Stomach (tissue), 9 donors: Measurements from ENCODE around the gene DENR. TPM values are rescaled to one million over a fixed set of nuclear protein-coding genes. Genes with fewer than 3 reads are reported as not detected.
"Not testable (repeated sequence)": the region's sequence is repeated elsewhere in the genome, so short reads cannot be mapped to it uniquely, and the experiment has no call there.

Experiments used
- DNase-seq, 2 donors: peaks; one replicate each; pipeline versions ENCODE4 v3.0.0 to v3.0.0-alpha.2; 2013 to 2019
- H3K27ac ChIP-seq, 5 donors: fragments of 200-600 bp in 4 of 5; sonication (generic) in 4 of 5; one replicate each; pipeline ENCODE4 v1.5.1; 2013 to 2019; ENCODE audit warnings: mild to moderate bottlenecking in 1 of 5, moderate library complexity in 1 of 5
- H3K27me3 ChIP-seq, 3 donors: fragments of 200-600 bp; sonication (generic); one replicate each; pipeline ENCODE4 v1.5.1; 2017 to 2019; ENCODE audit warnings: mixed run types in 1 of 3
- H3K36me3 ChIP-seq, 4 donors: fragments of 200-600 bp; sonication (generic); 1 replicate in 3 of 4; 2 replicates in 1 of 4; pipeline ENCODE4 v1.5.1; 2016 to 2019
- H3K4me1 ChIP-seq, 4 donors: fragments of 200-600 bp; sonication (generic); one replicate each; pipeline ENCODE4 v1.5.1; 2016 to 2019
- H3K4me3 ChIP-seq, 4 donors: fragments of 200-600 bp; sonication (generic) in 3 of 4; one replicate each; pipeline ENCODE4 v1.5.1; 2016 to 2019; ENCODE audit warnings: mild to moderate bottlenecking in 1 of 4
- H3K9me3 ChIP-seq, 4 donors: fragments of 200-600 bp; sonication (generic); one replicate each; pipeline ENCODE4 v1.5.1; 2016 to 2019
- EP300 ChIP-seq: sonication (generic); formaldehyde crosslinking; IDR thresholded peaks from one replicate; pipeline ENCODE4 v1.6.1; 2017; ENCODE audit warnings: antibody characterized with exemption
- POLR2A ChIP-seq, 4 donors: fragments of 450-650 bp; IDR thresholded peaks; one replicate each; pipeline ENCODE4 v1.6.1; 2016; ENCODE audit warnings: antibody characterized with exemption in 4 of 4, control low read depth in 2 of 4, mild to moderate bottlenecking in 1 of 4, moderate library complexity in 1 of 4
- POLR2AphosphoS5 ChIP-seq, 3 donors: sonication (generic); formaldehyde crosslinking; IDR thresholded peaks; one replicate each; pipeline ENCODE4 v1.6.1; 2016; ENCODE audit warnings: antibody characterized with exemption in 3 of 3
- WGBS, 5 donors: extraction: QIAGEN DNeasy Blood & Tissue Kit in 3 of 5; methylation state at CpG; one replicate each; pipeline versions ENCODE4 v1.1.5 to v1.1.7; 2013 to 2018; 5-methylcytosine and 5-hydroxymethylcytosine counted together
- intact Hi-C: fragments of 100-400 bp; cut with DNase I; formaldehyde crosslinking; loops from one replicate; pipeline ENCODE4 v1.15.1; 2023; ENCODE audit warnings: low total_unique reads
- polyA plus RNA-seq, 3 donors: library from polyadenylated mRNA; stranded (reverse); fragments of 200-250 nt; gene quantifications; one replicate each; pipeline ENCODE4 v1.2.3, GENCODE V29; 2013
- total RNA-seq, 5 donors: library from RNA; depleted of rRNA; stranded (reverse); fragments of >200 nt; gene quantifications; one replicate each; pipeline versions ENCODE4 v1.1.0 to v1.2.3, GENCODE V29; 2014 to 2016
- TF ChIP-seq, protein P1 (sequence below), 7 experiments: fragments of 450-650 bp in 4 of 7; fragments of 200-600 bp in 3 of 7; sonication (generic) in 3 of 7; IDR thresholded peaks; one replicate each; pipeline ENCODE4 v1.5.1; 2016 to 2019; ENCODE audit warnings: antibody characterized with exemption in 7 of 7, control low read depth in 2 of 7, mild to moderate bottlenecking in 1 of 7
- donor health status: healthy with polysubstance abuse.
- donor health status: Bipolar disorder and iron deficiency.
- donor health status: healthy.

DENR gene
- total and polyA plus RNA-seq, 8 donors: 4.1 to 36.0 (median 22.5) TPM

DNA sequence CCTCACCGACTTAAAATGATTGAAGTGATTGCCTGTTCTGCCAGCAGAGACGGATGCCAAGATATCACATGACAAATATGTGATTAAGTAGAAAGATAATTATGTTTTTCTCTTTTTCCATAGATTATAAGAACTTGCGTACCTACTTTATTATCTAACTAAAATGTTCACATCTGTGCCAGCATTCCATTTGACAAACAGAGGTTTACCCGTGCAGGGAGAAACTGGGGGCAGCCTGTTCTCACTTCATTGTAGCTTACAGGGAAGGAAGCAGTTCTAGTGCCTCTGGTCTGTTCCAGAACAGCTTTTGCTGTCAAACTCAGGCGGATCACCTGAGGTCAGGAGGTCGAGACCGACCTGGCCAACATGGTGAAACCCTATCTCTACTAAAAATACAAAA, 51.3 kb downstream of the DENR start:
- no peak for TF ChIP-seq EP300
- Histone ChIP-seq H3K27me3 (no peaks in the 10 kb centered on the region), H3K9me3 (no peaks in the 10 kb centered on the region), H3K4me1 (peaks cover 0 to 6% (median 4%) of the 10 kb centered on the region in 4 donors), H3K4me3 (no peak overlapping the region), H3K36me3 (no peaks in the 10 kb centered on the region), H3K27ac (peak overlapping the region; percentile 60 to 72 (median 67))
- DNase-seq: peak in 1 of 2 donors; percentile 58
- WGBS, 5 donors: 29 to 44% (median 34%) methylated on average over 7 of the region's 7 CpGs
- intact Hi-C loops: no loop called here

DNA sequence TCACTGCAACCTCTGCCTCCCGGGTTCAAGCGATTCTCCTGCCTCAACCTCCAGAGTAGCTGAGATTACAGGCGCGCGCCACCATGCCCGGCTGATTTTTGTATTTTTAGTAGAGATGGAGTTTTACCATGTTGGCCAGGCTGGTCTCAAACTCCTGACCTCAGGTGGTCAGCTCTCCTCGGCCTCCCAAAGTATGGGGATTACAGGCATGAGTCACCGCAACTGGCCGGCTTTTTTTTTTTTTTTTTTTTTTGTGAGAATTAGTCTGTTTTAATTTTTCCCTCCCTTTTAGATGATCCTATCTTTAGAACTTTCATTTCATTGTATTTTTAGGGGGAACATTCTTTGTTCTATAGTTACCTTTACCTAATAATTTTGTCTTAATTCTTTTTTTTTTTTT, 52.3 kb downstream of the DENR start:
- WGBS, 5 donors: 89 to 98% (median 93%) methylated on average over 9 of the region's 9 CpGs

DNA sequence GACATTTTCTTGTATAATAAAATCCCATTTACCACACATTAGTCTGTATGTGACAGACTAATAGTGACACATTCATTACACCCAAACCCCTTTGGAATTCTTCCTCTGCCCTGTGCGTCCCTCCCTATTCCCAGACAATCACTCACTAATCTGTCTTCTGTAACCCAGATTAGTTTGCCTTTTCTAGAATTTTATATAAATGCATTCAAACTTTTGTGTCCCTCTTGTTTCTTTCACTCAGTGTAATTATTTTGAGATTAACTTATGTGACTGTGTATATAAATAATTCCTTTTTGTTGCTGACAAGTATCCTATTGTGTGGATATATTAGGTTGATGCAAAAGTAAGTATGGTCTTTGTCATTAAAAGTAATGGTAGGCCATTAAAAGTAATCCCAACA, 55.0 kb downstream of the DENR start:
- H3K27ac ChIP-seq: no peak overlapping the region
- intact Hi-C loops: no loop called here
- no peaks in the 10 kb centered on the region for H3K36me3 ChIP-seq
- H3K4me3 ChIP-seq: no peak overlapping the region
- H3K4me1 ChIP-seq: peaks cover 0 to 6% (median 4%) of the 10 kb centered on the region in 4 donors
- 77 to 92% (median 89%) methylated on average over 1 of the region's 1 CpG for WGBS, 5 donors
- no peak for DNase-seq
- TF ChIP-seq, protein P1, sequence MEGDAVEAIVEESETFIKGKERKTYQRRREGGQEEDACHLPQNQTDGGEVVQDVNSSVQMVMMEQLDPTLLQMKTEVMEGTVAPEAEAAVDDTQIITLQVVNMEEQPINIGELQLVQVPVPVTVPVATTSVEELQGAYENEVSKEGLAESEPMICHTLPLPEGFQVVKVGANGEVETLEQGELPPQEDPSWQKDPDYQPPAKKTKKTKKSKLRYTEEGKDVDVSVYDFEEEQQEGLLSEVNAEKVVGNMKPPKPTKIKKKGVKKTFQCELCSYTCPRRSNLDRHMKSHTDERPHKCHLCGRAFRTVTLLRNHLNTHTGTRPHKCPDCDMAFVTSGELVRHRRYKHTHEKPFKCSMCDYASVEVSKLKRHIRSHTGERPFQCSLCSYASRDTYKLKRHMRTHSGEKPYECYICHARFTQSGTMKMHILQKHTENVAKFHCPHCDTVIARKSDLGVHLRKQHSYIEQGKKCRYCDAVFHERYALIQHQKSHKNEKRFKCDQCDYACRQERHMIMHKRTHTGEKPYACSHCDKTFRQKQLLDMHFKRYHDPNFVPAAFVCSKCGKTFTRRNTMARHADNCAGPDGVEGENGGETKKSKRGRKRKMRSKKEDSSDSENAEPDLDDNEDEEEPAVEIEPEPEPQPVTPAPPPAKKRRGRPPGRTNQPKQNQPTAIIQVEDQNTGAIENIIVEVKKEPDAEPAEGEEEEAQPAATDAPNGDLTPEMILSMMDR (IDR thresholded peaks at IDR 0.05): no peak
- no peaks in the 10 kb centered on the region for H3K27me3 ChIP-seq
- H3K9me3 ChIP-seq: no peaks in the 10 kb centered on the region

More for the DNA sequence above, 52.3 kb downstream of the DENR start:
- H3K4me3 ChIP-seq, DNase-seq, H3K27me3 ChIP-seq, intact Hi-C loops, H3K4me1 ChIP-seq, H3K27ac ChIP-seq, H3K36me3 ChIP-seq, H3K9me3 ChIP-seq: not testable (repeated sequence)

DNA sequence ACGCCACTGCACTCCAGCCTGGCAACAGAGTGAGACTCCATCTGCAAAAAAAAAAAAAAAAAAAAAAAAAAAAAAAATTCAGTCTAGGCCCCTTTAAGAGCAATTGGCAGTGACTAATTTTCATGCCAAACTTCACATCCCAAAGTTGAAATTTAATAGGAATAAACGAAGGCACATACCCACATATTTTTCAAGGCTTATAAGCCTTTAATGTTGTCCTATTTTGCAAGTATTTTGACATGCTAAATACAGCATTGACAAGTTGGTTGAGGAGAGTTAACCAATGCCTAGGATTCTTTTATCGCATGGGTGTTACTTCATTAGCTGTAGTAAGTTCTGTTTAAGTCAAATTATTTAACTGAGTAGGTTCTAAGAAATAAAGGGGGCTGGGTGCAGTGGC, 59.2 kb downstream of the DENR start:
- no peak for DNase-seq
- no peaks in the 10 kb centered on the region for H3K27me3 ChIP-seq
- H3K36me3 ChIP-seq: no peaks in the 10 kb centered on the region
- WGBS, 5 donors: 60 to 66% (median 63%) methylated on average over 3 of the region's 3 CpGs
- TF ChIP-seq POLR2A (IDR thresholded peaks at IDR 0.05) (no peak), POLR2AphosphoS5 (IDR thresholded peaks at IDR 0.05) (no peak), EP300 (no peak)
- TF ChIP-seq, protein P1 (IDR thresholded peaks at IDR 0.05): no peak
- H3K9me3 ChIP-seq: no peaks in the 10 kb centered on the region
- peaks cover 0 to 5% (median 0%) of the 10 kb centered on the region in 4 donors for H3K4me1 ChIP-seq
- intact Hi-C loops: no loop called here
- no peak overlapping the region for H3K27ac ChIP-seq
- H3K4me3 ChIP-seq: no peak overlapping the region

DNA sequence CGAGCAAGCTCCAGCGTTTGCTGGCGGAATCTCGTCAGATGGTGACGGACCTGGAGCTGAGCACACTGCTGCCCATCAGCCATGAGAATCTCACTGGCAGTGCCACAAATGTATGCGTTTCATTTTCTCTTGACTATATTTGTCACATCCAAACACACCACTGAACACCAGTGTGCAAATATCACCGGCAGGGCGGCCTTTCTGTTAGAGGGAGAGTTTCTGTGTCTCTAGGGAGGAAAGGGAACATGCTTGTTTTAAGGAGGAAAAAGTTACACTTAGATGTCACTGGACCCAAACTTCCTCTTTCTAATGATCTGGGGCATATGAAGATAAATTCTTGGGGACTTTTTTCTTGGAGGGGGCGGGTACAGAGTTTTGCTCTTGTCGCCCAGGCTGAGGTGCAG, 60.7 kb downstream of the DENR start:
- Histone ChIP-seq H3K9me3 (no peaks in the 10 kb centered on the region), H3K27me3 (no peaks in the 10 kb centered on the region), H3K36me3 (no peaks in the 10 kb centered on the region), H3K4me3 (no peak overlapping the region), H3K4me1 (peaks cover 0 to 5% (median 0%) of the 10 kb centered on the region in 4 donors), H3K27ac (no peak overlapping the region)
- peak in 1 of 2 donors; percentile 30 for DNase-seq
- TF ChIP-seq POLR2A (IDR thresholded peaks at IDR 0.05): no peak
- TF ChIP-seq POLR2AphosphoS5 (IDR thresholded peaks at IDR 0.05): no peak
- no peak for TF ChIP-seq EP300
- TF ChIP-seq, protein P1 (IDR thresholded peaks at IDR 0.05): no peak
- WGBS, 5 donors: 54 to 70% (median 63%) methylated on average over 10 of the region's 10 CpGs
- intact Hi-C loops: no loop called here
